NCI-H1417 (cell line): Measurements from ENCODE around the gene PTPN1.
"Not testable (repeated sequence)": the region's sequence is repeated elsewhere in the genome, so short reads cannot be mapped to it uniquely, and the experiment has no call there.

Source experiments
- DNase-seq, 3 experiments: peaks; one replicate each; lab custom pipeline; 2025; lab: John Stamatoyannopoulos, UW

The PTPN1 gene

DNA sequence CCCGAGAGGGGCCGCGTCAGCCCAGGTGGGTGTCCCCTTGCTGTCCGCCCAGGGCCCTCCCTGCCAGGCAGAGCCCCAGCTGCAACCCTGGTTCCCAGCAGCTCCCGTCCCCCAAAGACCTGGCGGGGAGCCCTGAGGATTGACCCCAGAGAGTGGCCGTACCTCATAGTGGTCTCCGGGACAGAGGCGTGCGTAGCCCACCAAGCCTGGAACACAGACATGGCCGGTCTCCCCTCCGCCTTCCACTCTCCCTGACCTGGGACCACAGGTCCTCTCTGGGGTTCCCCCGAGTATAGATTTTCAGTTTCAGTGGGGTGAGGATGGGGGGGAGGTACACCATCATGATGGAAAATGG, 98.5 kb downstream of the PTPN1 start:
- DNase-seq, result no peak

DNA sequence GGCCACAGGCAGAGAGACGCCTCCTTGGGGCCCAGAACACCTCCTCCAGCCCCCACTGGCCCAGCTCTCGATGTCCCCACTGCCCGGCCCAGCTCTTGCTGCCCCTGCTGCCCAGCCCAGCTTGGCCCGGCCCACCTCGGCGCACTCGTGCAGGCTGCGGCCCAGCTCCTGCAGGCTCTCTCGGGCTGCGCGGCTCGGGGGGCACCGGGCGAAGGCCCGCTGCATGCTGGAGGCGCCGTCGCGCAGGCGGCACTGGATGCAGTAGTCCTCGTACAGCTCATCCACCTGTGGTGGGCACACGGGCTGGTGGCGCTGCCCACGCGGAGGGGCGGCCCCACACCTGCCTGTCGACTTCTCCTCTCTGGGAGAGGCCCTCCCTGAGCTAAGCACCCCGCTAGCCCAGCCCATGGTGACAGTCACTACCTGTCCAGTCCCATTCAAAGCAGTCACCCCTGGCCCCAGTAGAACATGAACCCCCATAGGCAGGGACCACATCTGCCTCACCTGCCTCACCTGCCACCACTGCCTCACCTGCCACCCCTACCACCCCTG, 99.3 kb downstream of the PTPN1 start:
- DNase-seq, result no peak

DNA sequence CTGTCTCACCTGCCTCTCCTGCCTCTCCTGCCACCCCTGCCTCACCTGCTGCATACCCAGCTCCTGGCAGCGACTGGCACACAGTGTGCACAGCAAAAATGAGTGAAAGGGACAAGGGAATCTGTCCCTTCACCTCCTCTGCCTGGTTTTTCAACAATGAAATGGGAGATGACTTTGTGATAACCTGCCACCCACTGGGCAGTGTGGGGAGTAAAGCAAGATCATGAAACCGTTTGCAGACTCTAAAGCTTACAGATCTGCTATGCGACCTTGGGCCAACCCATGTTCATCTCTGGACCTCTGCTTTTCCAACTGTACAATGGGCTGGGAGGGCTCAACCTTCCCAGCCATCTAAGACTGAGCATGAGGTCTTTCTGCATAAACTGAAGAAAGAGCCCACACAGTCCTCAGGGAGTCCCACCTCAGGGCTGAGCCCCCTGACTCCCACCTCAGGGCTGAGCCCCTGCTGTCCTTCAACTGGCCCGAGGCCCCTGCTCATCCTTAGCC, 100.1 kb downstream of the PTPN1 start:
- no peak for DNase-seq

DNA sequence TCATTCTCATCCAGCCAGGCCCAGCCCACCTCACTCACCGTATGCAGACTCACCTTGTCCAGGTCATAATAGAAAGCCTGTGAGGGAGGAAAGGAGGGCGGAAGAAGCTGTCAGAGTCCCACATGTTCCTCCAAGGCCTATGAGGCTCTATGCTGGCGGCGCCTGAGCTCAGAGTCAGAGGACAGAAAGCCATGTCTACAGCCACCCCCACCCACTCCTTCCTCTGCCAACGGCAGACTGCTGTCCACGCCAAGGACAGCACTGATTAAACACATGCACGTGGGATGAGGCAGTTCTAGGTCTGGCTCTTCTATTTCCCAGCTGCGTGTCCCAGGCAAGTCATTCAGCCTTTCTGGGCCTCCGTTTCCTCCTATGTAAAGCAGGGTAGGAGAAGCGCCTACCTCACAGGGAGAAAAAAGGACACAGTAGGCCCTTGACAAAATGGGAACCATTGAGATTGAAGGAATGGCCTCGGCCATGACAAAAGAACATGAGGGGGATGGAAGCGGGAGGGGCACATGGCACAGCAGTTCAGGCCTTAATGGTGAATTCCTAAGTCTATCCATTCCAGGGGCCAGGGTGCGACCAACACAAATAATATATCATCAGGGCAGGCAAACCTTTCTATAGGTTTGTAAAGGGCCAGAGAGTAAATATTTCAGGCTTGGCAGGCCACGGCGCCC, 101.1 kb downstream of the PTPN1 start:
- DNase-seq, result no peak

DNA sequence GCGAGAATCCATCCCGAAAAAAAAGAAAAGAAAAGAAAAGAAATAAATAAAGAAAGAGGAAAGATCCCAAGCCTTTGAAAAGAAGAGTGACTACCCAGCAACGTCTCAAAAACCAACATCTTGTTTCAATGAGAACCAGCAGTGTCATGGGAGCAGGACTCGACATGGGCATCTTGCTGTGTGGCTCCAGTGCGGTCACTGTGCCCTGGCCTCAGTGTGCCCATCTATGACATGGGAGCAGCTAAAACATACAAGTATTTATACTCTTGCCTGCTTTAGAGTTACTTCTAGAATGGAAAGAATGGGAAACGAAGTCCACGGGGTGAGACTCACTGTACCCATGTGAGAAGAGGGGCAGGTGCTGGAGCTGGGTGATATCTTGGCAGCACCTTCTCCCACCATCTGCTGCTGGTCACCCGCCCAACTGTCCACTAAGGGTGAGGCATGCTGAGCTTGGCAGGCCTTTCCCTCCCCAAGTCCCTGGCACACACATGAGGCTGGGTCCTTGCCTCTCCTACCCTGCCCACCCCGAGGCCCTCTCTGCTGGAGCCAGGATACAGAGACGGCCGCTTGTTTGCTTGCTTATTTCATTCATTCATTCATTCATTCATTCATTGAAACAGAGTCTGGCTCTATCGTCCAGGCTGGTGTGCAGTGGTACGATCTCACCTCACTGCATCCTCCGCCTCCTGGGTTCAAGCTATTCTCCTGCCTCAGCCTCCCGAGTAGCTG, 103.4 kb downstream of the PTPN1 start:
- DNase-seq, result no peak

DNA sequence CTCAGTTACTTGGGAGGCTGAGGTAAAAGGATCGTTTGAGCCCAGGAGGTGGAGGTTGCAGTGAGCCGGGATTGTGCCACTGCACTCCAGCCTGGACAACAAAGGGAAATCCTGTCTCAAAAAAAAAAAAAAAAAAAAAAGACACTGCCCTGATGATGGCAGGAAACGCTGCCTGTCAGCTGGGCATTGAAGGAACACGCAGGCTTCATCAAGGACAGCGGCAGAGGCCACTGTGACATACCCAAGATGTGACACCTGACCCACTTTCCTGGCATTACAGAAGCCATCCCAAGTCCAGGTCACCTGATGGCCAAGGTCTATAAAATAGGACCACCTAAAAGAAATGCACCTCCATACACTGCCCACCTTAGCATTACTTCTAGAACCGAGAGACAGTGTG, 105.2 kb downstream of the PTPN1 start:
- no peak for DNase-seq

DNA sequence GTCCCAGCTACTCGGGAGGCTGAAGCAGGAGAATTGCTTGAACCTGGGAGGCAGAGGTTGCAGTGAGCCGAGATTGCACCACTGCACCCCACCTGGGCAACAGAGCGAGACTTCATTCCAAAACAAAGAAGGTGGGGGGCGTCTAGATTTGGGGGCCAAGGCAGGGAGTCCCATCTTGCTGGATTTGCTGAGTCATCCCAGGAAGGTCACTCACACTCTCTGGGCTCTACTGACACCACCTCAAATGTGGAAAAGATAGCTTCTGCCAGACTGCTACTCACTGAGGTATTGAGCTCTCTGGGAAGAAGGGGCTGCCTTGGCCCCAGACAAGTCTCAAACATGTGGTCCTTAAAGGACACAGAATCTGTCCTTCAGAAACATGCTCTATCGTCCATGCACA, 106.8 kb downstream of the PTPN1 start:
- DNase-seq, result no peak

DNA sequence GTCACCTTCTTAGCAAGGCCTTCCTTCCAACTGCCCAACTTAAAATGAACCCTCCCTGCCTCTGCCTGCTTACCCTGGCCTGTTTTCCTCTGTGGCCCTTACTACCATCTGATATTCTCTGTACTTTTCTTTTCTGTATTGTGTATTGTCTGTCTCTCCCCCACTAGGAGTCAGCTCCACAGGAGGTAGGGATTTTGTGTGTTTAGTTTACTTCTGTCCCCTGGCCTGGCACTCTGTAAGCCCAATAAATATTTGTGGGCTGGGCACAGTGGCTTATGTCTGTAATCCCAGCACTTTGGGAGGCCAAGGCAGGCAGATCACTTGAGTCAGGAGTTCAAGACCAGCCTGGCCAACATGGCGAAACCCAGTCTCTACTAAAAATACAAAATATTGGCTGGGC, 108.4 kb downstream of the PTPN1 start:
- no peak for DNase-seq

DNA sequence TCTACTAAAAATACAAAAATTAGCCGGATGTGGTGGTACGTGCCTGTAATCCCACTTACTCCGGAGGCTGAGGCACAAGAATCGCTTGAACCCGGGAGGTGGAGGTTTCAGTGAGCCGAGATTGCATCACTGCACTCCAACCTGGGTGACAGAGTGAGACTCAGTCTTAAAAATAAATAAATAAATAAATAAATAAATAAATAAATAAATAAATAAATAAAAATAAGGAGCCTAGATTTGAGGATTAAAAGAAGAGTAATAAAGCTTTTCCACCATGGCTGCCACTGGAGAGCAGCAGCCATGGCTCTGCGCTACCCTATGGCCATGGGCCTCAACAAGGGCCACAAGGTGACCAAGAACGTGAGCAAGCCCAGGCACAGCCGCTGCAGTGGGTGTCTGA, 110.3 kb downstream of the PTPN1 start:
- not testable (repeated sequence) for DNase-seq

DNA sequence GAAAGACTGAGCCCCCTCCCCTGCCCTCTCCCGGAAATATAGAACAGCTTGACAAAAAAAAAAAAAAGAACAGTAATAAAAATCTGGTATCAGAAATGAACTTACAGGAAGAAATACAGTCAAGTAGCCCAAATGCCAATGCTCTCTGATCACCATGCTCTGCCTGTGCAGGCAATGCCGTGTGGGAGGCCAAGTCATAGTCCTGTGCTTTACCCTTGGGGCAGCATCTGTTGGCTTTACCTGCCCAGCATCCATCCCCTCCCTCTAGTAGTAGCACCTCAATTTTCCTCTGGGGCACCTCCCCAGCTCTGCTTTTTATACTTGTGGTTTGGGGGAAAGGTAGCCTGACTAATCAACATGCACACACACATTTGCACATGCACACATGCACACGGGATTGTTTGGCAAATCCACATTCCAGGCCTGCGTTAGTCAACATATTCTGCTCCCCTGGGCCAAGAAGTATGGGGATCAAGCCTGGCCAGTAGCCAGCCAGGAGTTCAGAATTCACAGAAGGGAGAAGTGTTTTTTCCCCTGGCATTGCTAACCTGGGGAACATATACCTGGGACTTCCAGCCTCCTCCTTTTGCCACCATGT, 111.0 kb downstream of the PTPN1 start:
- DNase-seq, result no peak

DNA sequence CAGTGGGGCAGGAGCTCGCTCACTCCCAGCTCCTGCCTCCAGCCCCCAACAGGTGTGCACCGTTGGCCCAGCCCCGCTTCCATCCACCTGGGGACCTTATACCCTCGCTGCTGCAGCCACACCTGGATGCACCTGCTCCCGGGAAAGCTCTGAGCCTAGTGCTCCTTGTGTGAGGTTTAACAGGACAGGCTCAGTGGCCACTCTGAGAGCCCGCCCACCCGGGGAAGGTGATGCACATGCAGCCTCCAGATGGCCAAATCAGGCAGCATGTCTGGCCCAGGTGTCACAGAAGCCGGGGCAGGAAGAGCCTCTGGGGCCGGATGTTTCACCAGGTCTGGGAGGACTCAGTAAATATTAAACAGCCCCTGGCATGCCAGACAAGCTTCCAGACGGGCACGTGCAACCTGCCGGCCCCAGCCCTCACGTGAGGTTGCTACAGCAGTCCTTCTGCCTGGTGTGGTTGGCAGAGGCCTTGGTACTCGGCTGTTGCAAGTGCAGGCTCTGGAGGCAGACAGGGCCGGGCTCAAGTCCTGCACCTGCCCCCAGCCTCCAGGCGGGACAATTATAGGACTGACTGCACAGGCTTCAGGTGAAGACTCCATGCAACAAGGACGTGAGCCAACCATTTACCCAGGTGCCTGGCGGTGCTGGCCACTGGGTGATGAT, 114.3 kb downstream of the PTPN1 start:
- peak; percentile 79 to 91 (median 80) for DNase-seq

DNA sequence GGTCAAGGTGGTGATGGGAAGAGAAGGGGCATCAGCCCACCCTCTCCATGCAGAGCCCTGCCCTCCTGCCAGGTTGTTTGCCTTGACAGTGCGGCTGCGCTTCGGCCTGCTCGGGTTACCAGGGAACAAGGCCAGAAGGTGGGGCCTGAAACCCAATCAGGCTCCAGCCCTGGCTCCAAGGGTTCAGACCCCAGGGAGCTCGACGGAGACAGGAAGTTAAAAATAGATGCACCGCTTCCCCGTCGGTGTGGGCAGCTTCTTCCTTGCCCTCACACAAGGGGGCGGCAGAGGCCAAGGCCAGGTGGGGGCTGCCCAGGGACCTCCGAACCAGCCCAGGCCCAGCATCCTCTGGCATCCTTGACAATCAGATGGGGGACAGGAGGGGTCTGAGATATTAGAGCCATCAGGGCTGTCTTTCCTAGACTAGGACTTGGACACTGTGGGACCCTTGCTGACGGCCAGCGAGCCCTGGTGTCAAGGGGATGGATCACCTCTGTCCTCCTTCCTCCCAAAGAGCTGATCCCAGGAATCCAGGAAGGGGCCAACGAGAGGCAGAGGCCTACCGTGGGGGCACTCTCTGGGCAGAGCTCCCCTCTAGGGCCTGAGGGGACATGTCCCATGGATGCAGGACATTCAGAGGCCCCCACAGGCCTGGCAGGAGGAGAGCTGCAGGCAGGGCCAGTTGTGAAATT, 115.9 kb downstream of the PTPN1 start:
- peak in 1 of 3 experiments; percentile 62 for DNase-seq

DNA sequence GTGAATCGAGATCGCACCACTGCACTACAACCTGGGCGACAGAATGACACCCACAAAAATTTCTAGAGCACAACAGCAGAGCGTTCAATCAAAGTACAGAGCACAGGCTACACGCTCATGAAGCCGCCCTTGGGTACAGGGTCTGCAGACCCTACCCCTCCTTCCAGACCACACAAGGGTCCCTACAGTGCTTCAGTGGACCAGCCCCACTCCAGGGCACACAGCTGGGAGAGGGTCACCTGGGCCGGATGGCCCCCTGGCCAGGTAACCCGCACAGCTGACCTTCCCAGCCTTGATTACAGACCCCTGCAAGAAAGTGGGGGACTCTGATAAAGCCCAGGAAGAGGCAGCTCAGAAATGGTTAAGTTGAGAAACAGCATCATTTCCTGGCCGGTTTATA, 117.6 kb downstream of the PTPN1 start:
- DNase-seq, result no peak

DNA sequence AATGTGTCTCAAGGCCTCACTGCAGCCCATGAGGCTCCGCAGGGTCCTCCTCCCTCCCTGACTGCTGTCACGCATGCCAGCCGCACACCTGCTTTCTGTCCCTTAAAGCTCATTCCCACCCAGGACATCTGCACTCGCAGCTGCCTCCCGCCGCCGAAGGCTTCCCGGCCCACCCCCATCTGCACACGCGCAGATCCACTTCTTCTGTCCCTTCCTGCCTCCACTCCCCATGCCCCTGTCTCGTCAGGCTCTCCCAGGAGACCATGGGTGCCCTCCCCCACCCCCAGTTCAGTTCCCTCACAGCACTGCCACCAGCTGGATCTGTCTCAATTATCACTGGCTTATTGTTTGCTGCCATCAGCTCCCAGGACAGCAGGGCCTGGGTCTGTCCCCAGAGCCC, 118.1 kb downstream of the PTPN1 start:
- peak; percentile 27 to 75 (median 49) for DNase-seq

DNA sequence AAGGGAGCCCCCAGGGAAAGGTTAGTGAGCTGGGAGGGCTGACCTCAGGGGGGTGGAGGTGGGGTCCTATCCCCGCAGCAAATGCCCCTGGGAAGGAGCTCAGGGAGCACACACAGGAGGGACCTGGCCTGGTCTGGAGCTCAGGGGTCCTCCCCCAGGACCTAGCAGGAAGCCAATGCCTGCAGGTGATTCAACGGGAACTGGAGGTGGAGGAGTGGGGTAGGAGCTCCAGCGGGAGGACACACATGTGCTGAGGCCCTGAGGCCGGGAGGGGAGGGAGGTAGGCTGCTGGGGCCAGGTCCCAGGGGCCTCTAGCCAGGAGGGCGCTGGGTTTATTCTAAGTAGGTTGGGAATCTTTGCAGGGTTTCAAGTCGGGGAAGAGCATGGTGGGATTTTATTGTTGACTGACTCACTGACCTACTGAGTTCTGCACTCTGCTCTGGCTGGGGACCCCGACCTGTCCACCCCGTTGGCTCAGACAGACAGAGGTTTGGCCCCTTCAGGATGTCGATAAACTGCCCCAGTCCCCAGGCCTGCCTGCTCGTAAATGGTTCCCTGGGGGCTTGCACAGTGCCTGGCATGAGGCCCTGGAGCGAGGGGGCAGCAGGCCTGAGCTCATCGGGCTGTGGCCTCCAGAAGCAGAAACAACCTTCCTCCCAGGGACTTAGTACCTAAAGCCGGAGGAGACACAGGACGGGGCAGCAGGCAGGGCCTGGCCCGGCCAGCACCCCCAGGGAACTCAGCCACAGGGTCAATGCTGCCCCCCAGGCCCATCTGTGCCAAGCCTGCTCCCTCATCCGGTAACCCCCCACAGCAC, 118.9 kb downstream of the PTPN1 start:
- no peak for DNase-seq

DNA sequence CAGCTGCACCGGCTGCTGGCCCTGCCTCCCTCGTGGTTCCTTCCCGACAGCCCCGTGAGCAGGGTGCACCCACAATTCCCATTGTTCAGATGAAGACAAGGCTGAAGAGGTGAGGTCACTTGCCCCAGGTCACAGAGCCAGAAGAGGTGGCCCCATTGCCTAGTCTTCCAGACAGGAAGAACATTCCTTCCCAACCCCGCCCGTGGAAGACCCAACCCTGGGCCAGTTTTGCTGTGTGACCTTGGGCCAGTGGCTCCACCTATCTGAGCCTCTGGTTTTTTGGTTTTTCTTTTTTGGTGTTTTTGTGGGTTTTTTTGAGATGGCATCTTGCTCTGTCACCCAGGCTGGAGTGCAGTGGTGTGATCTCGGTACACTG, 119.5 kb downstream of the PTPN1 start:
- DNase-seq, result no peak

DNA sequence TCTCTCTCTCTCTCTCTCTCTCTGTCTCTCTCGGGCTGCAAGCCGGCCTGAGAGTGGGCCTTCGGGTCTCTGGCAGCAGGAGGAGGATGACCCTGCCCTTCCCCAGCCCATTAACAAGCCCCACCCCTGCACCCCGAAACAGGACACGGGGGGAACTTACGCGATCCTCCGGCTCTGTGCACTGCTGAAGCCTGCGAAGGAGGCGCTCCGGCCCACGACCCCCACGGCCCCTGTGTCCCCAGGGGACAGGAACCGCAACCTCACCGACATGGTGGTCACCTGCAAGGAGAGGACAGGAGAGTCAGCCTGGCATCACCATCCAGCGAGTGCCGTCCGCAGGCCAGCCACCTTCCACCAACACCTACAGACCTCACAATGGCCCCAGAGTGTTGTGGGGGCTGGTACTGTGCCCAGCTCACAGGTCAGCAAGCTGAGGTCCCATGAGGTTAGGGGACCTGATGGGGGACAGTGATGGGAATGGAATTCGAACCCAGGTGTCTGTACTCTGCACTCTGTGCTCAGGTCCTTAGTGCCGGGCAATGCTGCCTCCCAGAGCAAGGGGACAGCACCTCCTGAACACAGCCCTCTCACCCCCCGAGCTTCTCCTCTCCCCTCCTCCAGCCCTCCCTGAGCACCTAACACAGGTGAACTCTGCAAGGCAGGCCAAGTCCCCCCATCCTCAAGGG, 120.5 kb downstream of the PTPN1 start:
- DNase-seq, result no peak

DNA sequence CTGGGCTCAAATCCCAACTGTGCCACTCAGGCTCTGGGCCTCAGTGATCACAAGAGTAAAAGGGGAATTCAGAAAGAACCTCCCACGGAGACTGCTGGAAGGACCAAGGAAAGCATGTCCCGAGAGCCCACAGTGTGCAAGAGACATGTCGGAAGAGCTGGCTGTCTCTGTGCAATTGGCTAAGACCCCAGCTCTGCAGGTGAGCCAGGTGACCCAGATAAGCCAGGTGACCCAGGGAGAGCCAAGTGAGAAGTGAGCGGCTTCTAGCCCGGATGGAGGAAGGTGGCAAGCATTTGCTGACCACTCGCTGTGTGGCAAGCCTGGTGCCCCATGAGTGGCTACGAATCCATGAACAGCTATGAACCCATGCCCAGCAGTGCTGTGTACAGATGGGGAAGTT, 122.1 kb downstream of the PTPN1 start:
- no peak for DNase-seq

DNA sequence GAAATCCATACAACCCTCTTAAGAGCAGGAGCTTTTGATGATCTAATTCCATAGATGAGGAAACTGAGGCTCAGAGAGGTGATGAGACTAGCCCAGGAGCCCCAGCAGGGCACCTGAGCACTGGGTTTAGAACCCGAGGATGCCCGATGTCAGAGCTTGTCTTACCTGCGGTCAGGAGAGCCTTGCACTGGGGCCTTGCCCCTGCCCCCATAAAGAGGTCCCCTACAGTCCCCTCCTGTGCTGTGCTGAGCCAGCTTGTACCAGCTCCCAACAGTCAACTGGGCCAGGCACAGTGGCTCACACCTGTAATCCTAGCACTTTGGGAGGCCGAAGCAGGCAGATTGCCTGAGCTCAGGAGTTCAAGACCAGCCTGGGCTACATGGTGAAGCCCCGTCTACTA, 122.5 kb downstream of the PTPN1 start:
- DNase-seq, result no peak

DNA sequence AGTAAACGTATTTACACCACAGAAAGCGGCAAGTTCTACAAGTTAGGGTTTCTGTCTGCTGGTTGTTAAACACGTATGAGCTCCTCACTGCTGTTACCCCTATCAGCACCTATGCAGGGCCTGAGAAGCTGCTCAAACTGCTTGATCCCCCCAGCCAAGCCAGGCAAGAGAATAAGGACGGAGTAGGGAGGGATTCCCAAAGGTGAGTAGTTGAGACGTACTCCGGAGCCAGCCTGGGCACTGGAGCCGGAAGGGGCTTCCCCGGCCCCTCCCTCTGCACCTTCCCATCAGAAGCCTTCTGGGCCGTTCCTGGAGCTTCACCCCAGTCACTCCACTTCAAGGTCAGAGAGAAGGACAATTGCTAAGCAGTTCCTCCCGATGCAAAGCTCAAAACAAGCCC, 123.2 kb downstream of the PTPN1 start:
- DNase-seq, result no peak
